ENCODE data around the gene SLC4A7.
"Not testable (repeated sequence)": the region's sequence is repeated elsewhere in the genome, so short reads cannot be mapped to it uniquely, and the experiment has no call there.

SLC4A7 gene

DNA sequence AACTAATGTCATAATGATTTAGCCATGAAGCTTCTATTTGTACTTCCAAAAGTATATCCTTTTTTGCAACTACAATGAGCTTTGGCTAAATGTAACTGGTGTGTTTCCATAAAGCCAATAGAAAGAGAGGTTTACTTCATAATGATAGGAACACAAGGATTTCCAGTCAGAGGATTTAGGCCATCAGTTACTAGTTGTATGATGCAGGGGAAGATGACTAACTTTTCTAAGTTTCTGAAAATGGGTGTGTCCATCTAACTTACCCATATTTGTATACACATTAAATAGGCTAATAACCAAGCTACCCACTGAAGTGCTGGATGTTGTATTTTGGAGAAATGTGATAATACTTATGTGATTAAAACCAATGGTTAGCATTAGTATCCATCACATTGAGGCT, 55.7 kb downstream of the SLC4A7 start:
- DNase-seq (ENCODE audit: low spot score): no peak

DNA sequence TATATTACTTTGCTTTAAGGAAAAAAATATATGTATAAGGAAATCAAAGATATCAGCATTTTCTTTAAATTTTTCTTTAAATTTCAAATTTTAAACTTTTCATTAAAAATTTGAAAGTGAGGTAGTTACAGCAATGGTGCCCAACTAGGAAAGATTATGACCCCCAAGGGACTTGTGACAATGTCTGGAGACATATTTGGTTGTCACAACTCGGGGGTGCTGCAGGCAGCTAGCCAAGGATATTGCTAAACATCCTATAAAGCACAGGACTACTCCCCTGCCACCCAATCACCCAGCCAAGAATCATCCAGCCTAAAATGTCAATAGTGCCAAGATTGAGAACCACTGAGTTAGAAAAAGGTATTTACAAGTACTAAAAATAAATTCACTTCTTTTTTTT, 57.3 kb downstream of the SLC4A7 start:
- no peak for DNase-seq (ENCODE audit: low spot score)

DNA sequence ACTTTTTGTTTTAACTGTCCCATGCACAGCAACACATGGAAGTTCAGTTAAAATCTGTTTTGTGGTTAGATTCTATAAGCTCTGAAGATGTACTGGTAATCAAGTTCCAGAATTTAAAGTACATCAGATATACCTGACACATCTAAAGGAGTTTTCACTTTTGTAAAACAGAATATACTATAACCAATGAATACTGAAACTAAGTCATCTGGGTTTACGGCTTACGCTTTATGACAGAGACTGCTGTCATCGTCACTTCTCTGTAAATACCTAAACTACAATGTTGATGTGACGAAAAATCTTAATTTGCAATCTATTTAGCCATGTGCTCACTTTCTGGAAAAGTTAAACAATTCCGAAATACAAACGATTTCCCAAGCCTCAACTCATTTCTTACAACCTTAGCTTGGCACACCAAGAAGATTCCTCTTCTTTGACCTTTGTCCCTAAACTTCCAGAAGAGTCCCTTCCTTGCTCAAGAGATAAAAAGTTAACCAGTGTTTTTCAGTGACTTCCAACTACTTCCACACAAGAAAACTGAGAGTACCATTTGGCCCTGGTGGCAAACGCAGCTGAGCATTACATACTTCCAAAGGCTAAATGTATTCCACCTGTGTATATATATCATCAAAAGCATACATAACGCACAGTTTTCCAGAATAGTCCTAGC, 58.2 kb downstream of the SLC4A7 start:
- DNase-seq (ENCODE audit: low spot score): no peak

DNA sequence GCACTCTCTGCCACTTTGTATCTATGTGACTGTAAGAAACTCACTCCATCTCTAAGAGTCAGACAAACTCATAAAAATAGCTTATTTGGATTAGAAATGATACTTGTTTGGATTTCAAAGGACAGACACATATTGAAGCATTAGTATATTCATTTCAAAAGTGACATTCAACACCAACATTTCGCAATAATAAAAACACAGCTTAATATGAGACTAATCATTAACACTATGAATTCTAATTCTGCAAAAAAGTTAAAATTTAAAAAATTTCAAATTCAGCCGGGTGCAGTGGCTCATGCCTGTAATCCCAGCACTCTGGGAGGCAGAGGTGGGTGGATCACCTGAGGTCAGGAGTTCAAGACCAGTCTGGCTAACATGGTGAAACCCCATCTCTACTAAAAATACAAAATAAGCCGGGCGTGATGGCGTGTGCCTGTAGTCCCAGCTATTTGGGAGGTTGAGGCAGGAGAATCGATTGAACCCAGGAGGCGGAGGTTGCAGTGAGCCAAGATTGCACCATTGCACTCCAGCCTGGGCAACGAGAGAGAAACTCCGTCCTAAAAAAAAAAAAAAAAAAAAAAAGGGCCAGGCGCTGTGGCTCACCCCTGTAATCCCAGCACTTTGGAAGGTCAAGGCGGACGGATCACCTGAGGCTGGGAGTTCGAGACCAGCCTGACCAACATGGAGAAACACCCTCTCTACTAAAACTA, 59.2 kb downstream of the SLC4A7 start:
- not testable (repeated sequence) for DNase-seq (ENCODE audit: low spot score)

DNA sequence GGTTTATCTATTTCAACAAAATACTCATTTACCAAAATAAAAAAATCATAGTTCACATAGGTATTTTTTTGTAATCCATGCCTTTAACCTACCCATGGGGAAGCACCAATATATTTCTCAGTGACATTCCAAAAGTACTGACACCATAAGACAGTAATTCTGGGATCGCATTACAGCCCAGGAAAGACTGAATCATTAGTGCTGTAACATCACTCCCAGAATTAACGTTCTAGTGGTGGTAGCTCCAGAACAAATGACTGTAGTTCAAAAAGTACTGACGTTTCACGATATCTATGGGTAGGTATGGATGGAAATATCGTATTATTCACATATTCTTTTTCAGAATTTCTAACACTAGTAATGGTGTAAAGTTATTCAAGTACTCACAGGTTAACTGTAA, 60.7 kb downstream of the SLC4A7 start:
- DNase-seq (ENCODE audit: low spot score): no peak

DNA sequence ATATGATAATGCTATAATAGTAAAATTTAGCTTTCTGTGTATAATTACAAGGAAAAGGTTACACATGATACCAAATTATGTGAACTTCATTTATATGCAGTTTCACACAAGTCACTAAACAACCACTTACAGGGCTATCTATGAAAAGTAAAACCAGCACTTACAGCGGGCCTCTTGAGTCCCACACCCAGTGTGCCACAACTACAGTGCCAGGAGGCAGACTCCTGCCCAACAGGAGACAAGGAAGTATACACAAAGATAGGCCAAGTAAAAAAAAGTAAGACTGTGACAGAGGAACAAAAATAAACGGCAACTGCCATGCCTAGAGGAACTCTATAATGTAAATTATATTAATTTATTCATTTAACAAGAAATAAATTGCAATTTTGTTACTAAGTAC, 61.6 kb downstream of the SLC4A7 start:
- no peak for DNase-seq (ENCODE audit: low spot score)

DNA sequence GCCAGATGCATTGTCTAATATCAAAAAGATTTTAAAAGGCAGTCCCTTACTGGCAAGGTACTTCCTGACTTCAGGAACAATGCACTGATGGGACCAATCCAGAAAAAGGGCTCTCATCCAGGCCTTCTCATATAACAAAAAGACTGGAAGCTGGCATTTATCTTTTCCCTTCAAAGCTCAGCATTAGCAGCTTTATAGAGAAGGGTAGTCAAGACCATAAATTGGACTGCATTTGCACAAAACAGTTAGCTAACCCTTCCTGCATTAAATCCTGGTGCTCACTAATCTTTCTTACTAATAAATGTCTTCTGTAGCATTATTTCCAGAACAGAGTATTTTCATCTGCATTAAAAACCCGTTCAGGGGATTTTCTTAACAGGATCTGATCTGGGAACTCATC, 69.0 kb downstream of the SLC4A7 start:
- no peak for DNase-seq (ENCODE audit: low spot score)

DNA sequence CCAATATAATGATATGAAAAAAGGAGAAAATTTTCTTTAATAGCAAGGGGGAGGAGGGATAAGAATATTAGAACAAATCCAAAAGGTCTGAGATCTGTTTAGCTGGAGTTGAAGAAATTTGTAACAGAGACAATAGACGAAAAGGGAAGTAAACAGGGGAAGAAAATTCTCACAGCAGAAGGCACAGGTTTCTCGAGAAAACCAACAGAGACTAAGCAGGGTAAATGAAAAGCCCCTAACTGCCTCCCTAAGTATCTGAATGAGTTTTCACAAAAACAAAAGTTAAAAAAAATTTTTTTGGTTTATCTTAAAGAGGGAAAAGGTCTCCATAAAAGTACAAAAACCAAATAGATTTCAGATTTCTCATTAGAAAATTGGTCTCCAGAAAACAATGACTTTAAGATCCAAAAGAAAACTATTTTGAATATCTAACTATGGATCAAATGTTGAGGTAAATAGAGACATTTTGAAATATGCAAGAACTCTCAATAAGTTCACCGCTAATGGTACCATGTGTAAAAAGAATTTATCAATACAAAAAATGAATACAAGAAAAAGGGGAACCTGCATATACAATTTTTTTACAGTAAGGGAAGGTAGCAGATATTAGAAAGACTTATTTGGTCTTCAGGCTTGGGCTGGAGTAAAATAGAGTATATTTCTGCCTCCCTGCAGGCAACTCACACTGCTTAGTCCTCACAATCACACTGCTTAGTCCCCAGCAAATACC, 91.1 kb downstream of the SLC4A7 start:
- no peak for DNase-seq (ENCODE audit: low spot score)

DNA sequence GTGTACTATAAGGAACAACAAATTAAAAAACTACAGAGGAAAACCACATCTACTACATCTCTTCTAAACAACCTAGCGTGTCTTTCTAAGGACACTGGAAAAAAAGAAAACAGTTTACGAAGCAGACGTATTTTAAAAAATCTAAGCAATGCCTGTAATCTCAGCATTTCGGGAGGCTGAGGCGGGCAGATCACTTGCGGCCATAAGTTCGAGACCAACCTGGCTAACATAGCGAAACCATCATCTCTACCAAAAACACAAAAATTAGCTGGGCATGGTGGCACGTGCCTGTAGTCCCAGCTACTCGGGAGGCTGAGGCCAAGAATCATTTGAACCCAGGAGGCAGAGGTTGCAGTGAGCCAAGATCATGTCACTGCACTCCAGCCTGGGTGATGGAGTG, 91.8 kb downstream of the SLC4A7 start:
- not testable (repeated sequence) for DNase-seq (ENCODE audit: low spot score)

DNA sequence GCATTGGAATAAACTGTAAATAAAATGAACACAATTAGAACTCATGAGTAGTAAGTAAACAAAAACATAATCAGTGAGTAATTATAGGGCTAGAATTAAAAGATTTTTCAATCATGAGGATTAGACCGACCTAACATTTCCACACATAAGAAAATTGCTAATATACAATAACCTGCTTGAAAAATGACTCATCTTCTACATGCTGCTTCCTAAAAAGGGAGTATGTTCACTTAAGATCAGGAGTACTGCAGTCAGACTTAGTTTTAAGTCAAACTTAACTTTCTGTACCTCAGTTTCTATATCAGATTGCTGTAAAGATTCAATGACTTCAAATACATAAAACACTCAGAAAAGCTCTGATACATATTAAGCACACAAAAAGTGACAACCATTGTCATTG, 92.4 kb downstream of the SLC4A7 start:
- no peak for DNase-seq (ENCODE audit: low spot score)

DNA sequence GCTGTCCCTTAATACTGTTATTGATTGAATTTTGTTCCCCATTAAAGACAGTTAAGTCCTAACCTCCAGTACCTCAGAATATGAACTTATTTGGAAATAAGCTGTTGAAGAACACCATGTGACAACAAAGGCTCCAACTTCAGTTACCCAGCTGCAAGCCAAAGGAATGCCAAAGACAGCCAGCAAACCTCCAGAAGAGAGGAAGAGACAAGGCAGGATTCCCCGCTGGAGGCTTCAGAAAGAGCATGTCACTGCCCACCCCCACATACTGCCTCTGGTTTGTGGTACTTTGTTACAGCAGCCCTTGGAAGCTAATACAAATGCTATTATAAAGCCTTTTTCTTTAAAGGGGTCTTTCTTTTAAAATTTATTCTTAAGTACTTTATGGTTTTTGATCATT, 96.6 kb downstream of the SLC4A7 start:
- DNase-seq (ENCODE audit: low spot score): no peak

DNA sequence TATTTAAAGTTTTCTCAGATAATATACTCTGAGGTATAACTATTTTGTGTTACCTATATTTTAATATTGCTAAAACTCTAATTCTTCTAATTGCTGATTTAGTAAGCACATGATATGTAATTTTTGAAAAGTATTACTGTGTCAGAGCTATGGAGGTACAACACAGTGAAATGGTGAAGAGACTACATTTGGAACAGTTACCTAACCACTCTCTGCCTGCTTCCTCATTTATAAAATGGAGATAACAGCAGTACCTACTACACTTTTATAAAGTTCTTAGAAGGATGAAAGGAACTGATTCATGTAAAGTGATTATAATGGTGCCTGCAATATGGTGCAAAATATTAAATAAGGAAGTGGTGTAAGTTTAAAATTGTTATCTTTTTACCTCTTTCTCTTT, 98.7 kb downstream of the SLC4A7 start:
- DNase-seq (ENCODE audit: low spot score): no peak

DNA sequence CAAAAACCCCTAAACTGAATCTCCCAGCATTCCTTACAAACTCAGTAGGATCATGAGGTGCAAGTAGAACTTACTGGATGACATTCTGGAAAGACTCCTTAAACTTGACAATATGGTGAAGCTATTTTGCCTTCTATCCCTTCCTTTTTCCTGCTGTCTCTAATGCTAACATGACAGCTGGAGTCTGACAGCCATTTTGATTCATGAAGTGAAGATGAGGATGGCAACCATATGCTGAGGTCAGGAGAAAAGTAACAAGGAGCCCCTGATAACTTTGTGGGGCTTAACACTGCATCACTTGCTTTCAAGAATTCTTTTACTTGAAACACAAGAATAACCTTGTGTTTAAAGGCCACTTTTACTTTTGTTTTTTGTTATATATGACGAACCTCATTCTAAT, 100.0 kb downstream of the SLC4A7 start:
- no peak for DNase-seq (ENCODE audit: low spot score)

DNA sequence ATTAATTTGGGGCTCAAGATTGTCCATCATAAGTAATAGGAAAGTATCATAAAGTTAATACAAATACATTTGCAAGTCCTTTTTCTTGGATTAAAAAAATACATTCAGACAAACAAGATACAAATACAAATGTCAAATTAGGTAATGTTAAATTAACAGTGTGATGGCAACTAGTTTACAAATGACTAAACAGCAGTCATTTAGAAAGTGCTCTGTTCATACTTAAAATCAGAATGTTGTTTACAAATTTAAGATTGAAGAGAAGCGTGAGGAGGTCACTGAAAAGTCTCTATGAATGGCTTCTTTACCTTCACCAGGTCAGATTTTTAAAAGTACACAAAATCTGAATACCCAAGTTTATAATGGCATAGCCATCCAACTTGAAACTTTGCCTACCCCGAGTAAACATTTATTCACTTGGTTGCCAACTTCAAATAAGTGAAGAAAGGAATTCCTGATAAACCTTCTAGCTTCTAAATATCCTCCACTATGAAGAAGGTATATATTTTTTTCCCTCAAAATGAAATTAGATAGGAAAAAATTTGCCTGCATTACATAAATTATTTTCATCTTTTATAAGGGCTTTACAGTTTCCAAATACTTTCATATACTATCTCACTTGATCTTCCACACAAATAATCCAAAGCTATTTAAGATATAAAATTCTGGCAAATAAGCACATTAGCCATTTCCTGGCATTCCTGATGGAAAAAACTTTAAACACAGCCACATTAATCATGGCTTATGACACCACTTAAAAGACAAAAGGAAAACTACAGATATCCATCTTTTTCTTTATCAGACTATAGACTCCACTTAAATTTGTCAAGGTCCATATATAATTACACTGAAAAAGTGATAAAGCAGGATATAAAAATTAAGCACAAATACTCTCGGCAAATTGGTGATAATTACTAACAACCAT, 103.5 kb downstream of the SLC4A7 start:
- DNase-seq (ENCODE audit: low spot score): no peak

DNA sequence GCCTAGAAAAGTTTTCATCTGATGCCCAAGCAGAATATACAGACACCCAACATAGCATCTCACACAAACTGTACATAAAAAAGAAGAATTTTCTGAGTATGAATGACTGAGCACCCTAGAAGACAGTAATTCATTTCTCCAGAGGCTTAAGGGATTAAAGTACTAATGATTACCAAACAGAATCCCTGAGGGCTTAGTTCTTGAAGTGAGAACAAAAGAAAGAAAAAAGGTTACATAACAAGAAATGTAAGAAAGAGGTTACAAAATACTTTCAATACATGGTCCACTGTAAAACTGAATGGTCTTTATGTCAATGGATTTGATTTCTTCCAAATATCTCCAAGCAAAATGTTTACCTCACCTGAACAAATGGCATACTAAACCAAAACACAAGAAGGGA, 105.9 kb downstream of the SLC4A7 start:
- no peak for DNase-seq (ENCODE audit: low spot score)

DNA sequence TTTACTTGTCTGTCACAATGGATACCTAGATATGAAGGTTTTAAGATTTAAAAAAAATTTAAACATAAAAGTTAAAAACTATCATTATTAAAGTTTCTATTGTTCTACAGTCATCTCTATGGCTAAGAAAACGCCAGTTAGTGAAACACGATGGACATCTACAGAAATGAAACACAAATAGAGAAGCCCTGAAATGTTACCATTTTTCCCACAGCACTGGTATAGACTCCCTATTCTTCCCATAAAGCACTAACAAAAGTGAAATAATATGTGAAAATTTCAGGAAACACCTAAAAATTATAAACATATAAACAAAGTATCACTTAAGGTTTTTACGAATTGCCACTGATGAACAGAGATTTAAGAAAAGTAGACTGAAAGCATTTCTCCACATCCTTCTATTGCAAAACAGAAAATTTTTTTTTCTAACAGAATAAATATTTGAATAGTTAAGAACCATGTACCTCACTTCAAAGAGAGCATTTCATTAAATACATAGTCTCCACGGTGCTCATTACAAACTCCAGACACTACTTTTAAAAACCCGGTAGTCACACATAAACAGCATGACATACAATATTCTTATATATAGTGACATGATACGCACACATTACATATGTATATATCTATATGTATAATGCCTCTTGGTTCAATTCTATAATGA, 107.9 kb downstream of the SLC4A7 start:
- no peak for DNase-seq (ENCODE audit: low spot score)

DNA sequence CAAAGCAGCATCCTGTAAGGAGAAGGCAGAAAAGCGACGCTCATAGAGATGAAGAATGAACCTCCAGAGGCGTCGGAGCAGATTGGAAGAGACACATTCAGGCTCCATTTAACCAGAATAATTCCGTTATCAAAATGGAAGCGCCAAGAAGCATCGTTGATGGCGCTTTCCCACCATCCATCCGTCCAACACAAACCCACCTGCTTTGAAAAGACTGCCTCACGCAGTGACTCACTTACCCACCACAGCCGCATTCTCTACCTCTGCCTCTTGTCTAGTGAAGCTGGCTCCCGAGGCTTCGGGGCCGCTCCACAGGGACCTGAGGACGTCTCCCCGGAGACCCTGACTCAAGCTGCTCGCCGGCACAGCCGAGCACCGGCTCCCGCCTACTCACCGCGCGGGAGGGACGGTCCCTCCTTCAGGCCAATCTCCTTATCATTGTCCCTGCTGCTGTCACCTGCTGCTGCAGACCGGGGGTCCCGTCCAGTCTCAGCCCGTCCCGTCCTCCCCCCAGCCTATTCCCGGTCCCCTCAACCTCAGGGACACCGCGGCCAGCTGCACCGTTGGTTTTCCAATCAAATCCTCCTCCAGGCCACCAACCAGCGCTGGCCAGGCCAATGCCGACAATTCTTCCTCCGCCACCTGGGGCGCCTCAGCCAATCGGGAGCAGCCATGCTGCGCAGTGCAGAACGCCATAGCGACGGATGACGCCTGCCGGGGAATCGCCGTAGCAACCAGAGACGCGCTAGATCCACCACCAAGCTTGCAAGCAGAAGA, 115.2 kb downstream of the SLC4A7 start, which contains the start of gene NEK10:
Gene NEK10 (minus strand): TSS at position 553 of the 777 bp plus-strand sequence. CDS start 16,501 bp downstream, outside the sequence.
- peak; percentile 91 for DNase-seq (ENCODE audit: low spot score)

DNA sequence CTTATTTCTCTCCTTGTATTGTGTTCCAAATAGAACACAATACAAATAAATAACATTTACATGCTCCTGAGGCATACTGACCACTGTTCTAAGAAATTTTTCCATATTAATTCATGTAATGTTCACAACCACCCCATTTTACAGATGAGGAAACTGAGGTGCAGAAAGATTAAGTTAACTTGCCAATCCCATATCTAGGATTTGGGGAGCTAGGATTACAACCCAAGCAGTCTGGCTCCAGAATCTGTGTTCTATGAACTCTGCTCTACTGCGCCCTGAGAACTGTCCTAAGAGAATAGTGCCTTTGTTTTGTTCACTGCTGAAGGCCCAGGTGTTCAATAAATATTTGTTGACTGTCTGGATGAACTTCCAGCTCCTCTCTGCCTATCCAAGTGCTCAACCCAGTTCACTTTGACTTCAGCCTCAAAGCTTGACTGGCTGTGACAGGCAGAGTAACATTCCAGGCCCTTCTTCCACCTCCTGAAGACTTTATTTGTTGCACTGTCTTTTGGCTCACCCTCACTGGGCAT, 118.1 kb downstream of the SLC4A7 start:
- DNase-seq (ENCODE audit: low spot score): no peak

DNA sequence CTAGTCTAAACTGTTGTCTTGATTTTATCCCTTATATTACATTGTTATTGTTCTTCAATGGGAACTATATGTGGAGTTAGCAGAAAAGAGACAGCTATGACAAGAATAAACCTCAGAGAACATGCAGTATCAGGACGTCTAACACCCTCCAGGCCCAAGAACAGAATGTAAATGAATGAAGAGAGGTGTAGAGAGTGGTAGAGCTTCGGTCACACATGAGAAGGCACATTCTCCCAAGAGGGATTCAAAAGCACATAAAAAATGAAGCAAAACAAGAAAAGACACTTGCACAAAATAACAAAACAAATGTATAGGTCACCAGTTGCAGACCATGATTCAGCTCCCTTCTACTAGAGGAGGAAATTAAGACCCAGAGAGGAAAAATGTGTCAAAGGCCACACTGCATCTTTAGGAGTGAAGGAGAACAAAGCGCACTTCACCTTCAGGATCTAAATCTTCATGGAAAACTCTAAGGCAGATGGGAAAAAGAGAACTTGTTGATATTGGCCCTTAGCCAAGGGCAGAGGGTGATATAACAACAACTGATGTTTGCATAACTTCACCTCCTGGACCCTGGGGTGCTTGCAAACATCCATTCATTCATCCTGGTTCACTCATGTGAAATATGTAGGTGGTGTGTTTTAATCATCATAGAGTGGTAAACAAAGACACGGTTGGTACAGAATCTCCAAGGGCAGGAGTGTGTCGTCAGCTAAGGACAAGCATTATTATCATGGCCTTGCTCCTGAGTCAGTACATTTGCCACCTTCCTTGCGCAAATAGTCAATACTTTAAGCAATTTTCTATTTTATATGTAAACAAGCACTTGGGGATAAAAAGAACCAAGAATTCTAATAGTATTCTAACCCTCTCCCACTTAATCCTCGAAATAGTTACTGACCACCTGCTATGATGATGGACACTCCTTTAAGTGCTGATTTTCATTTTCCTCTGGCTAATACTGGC, 123.8 kb downstream of the SLC4A7 start:
- DNase-seq (ENCODE audit: low spot score): peak; percentile 47

Data from LoVo (cell line).